BE2C (cell line): ENCODE results near the gene ELP5.

ENCODE experiments used
- DNase-seq: peaks from one replicate; pipeline ENCODE4 v3.0.0-alpha.2; 2020
- H3K27me3 ChIP-seq: fragments of 250-450 bp; sonication (Bioruptor Pico); 2 replicates; pipeline ENCODE4 v1.5.1; 2020; ENCODE audit warnings: mild to moderate bottlenecking
- H3K36me3 ChIP-seq: fragments of 250-450 bp; sonication (Bioruptor Pico); 2 replicates; pipeline ENCODE4 v1.5.1; 2020; ENCODE audit warnings: mild to moderate bottlenecking
- H3K4me1 ChIP-seq: fragments of 250-450 bp; sonication (Bioruptor Pico); 2 replicates; pipeline ENCODE4 v1.5.1; 2020
- H3K4me3 ChIP-seq: 2 replicates; pipeline ENCODE4 v1.5.1; 2011; ENCODE audit warnings: low read depth, low read length
- H3K9me3 ChIP-seq: fragments of 250-450 bp; sonication (Bioruptor Pico); 2 replicates; pipeline ENCODE4 v1.5.1; 2020
- TF ChIP-seq, protein P1 (sequence below): IDR thresholded peaks from 2 replicates; pipeline ENCODE4 v1.5.1; 2012; ENCODE audit warnings: mild to moderate bottlenecking, low read depth, low read length

The ELP5 gene

DNA sequence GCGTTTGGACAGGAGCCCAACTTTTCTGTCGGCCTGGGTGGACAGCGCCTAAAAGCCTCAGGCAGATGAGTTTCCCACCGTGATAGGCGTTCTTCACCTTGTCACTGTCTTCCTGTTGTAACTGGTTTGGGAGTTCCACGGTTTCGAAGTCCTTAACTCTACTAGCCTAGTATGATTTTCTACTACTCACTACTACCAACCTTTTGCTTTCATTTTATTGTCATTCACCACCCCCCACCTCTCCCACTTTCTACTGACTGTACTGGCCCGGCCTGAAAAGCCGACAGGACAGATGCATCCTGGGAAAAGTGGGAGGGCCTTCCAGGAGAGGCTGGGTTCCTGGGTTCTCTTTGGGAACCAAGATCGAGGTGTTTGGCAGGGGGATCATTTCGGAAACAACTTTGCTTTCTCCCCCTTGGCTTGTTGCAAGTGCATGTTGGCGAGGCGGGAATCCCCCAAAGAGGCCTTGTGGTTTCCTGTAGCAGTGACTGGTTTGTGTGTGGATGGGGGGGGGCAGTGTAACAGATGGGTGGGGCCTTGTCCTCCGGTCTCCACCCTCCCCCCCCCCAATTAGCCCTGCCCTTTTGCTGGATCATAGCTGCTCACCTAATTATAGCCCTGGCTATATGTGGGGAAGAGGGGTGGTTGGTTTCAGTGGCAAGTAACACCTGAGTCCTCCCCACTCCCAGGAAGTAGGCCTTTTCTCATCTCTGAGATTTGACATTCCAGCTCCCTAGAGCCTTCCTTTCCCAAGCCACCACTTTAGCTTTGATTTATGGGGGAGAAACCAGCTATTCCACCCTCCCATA, 56.8 kb downstream of the ELP5 start:
- no peaks in the 10 kb centered on the region for H3K4me1 ChIP-seq
- H3K27me3 ChIP-seq, result no peaks in the 10 kb centered on the region
- peak; percentile 61 for DNase-seq
- H3K36me3 ChIP-seq, result peaks cover 53% of the 10 kb centered on the region
- peak overlapping the region; percentile 86 for H3K4me3 ChIP-seq
- TF ChIP-seq, protein P1, sequence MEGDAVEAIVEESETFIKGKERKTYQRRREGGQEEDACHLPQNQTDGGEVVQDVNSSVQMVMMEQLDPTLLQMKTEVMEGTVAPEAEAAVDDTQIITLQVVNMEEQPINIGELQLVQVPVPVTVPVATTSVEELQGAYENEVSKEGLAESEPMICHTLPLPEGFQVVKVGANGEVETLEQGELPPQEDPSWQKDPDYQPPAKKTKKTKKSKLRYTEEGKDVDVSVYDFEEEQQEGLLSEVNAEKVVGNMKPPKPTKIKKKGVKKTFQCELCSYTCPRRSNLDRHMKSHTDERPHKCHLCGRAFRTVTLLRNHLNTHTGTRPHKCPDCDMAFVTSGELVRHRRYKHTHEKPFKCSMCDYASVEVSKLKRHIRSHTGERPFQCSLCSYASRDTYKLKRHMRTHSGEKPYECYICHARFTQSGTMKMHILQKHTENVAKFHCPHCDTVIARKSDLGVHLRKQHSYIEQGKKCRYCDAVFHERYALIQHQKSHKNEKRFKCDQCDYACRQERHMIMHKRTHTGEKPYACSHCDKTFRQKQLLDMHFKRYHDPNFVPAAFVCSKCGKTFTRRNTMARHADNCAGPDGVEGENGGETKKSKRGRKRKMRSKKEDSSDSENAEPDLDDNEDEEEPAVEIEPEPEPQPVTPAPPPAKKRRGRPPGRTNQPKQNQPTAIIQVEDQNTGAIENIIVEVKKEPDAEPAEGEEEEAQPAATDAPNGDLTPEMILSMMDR, result no peak
- H3K9me3 ChIP-seq, result no peaks in the 10 kb centered on the region
